ENCODE results near the gene AKAP17A. TPM values are rescaled to one million over a fixed set of nuclear protein-coding genes. Genes with fewer than 3 reads are reported as not detected.

Gene AKAP17A
- polyA plus RNA-seq, 1 donor from 2014 or later, result 48.7 TPM

- H2AFZ ChIP-seq (ENCODE audit: low read depth, low read length), result no peak overlapping the region
- H3K27ac ChIP-seq (ENCODE audit: low read length), result no peak overlapping the region
- H3K9me2 ChIP-seq (ENCODE audit: insufficient read depth, low read length), result no peaks in the 10 kb centered on the region
- H3K9ac ChIP-seq (ENCODE audit: low read length), result no peak overlapping the region
- H3K79me2 ChIP-seq (replicated peaks; ENCODE audit: insufficient read depth, low read length), result peaks cover 27% of the 10 kb centered on the region
- TF ChIP-seq EP300 (conservative IDR thresholded peaks at IDR 0.05; ENCODE audit: poor library complexity, severe bottlenecking), result no peak
- TF ChIP-seq CTCF (IDR thresholded peaks at IDR 0.05; ENCODE audit: poor library complexity, severe bottlenecking), result no peak
- TF ChIP-seq EZH2 (IDR thresholded peaks at IDR 0.05; ENCODE audit: borderline replicate concordance, insufficient read depth, low read length, poor library complexity, severe bottlenecking), result no peak
- peaks cover 3% of the 10 kb centered on the region for H4K20me1 ChIP-seq (ENCODE audit: insufficient read depth)
- no peaks in the 10 kb centered on the region for H3K27me3 ChIP-seq (ENCODE audit: insufficient read depth, low read depth, low read length)
- H3K4me2 ChIP-seq (ENCODE audit: low read length), result no peak overlapping the region
- no peaks in the 10 kb centered on the region for H3F3A ChIP-seq (ENCODE audit: insufficient read depth, low read length, poor library complexity, severe bottlenecking)
- H3K9me3 ChIP-seq (ENCODE audit: low read length), result no peaks in the 10 kb centered on the region
- peaks cover 8% of the 10 kb centered on the region for H3K36me3 ChIP-seq (ENCODE audit: insufficient read depth, low read length)
- H3K4me3 ChIP-seq (ENCODE audit: low read length), result no peak overlapping the region
Measured at GRCh38 chrX:1596676-1597344, 5.4 kb downstream of the AKAP17A start.

GRCh38 chrX:1597345-1598020 is 6.1 kb downstream of the AKAP17A start:
- Histone ChIP-seq H3K9ac (ENCODE audit: low read length) (no peak overlapping the region), H3K79me2 (replicated peaks; ENCODE audit: insufficient read depth, low read length) (peaks cover 20% of the 10 kb centered on the region), H2AFZ (ENCODE audit: low read depth, low read length) (no peak overlapping the region), H3K4me3 (ENCODE audit: low read length) (no peak overlapping the region), H3K4me2 (ENCODE audit: low read length) (no peak overlapping the region), H3K9me2 (ENCODE audit: insufficient read depth, low read length) (no peaks in the 10 kb centered on the region), H3K36me3 (ENCODE audit: insufficient read depth, low read length) (peaks cover 10% of the 10 kb centered on the region), H4K20me1 (ENCODE audit: insufficient read depth) (peaks cover 2% of the 10 kb centered on the region), H3K27ac (ENCODE audit: low read length) (no peak overlapping the region), H3K27me3 (ENCODE audit: insufficient read depth, low read depth, low read length) (no peaks in the 10 kb centered on the region), H3K9me3 (ENCODE audit: low read length) (no peaks in the 10 kb centered on the region), H3F3A (ENCODE audit: insufficient read depth, low read length, poor library complexity, severe bottlenecking) (no peaks in the 10 kb centered on the region)
- TF ChIP-seq EZH2 (IDR thresholded peaks at IDR 0.05; ENCODE audit: borderline replicate concordance, insufficient read depth, low read length, poor library complexity, severe bottlenecking), result no peak
- TF ChIP-seq MXI1 (conservative IDR thresholded peaks at IDR 0.05; ENCODE audit: poor library complexity, severe bottlenecking), result no peak
- no peak for TF ChIP-seq RAD21 (conservative IDR thresholded peaks at IDR 0.05)
- TF ChIP-seq TAF1 (IDR thresholded peaks at IDR 0.05; ENCODE audit: low read depth), result no peak
- no peak for TF ChIP-seq REST (IDR thresholded peaks at IDR 0.05; ENCODE audit: borderline replicate concordance)
- TF ChIP-seq POLR2AphosphoS5 (IDR thresholded peaks at IDR 0.05), result no peak
- no peak for TF ChIP-seq SMC3 (conservative IDR thresholded peaks at IDR 0.05; ENCODE audit: poor library complexity)
- TF ChIP-seq EP300 (conservative IDR thresholded peaks at IDR 0.05; ENCODE audit: poor library complexity, severe bottlenecking), result no peak
- TF ChIP-seq CTCF (IDR thresholded peaks at IDR 0.05; ENCODE audit: poor library complexity, severe bottlenecking), result no peak

All from neural cell (in vitro differentiated cells).